Nephron (organoid): ENCODE results near the gene NUP62.

Experiments used
- H3K27ac Mint-ChIP-seq, 3 experiments: 2 replicates each; pipeline ENCODE4 v1.8.0; 2020; ENCODE audit warnings: mixed read lengths in 3 of 3, mild to moderate bottlenecking in 2 of 3, moderate library complexity in 1 of 3
- H3K27me3 Mint-ChIP-seq: 2 replicates; pipeline ENCODE4 v1.8.0; 2021; ENCODE audit warnings: low read depth, mild to moderate bottlenecking, moderate library complexity, mixed read lengths
- H3K36me3 Mint-ChIP-seq: 2 replicates; pipeline ENCODE4 v1.8.0; 2020; ENCODE audit warnings: low read depth, mixed read lengths
- H3K4me1 Mint-ChIP-seq: 2 replicates; pipeline ENCODE4 v1.8.0; 2020; ENCODE audit warnings: mixed read lengths
- H3K4me3 Mint-ChIP-seq, 3 experiments: 2 replicates each; pipeline ENCODE4 v1.8.0; 2020; ENCODE audit warnings: mild to moderate bottlenecking in 3 of 3, mixed read lengths in 3 of 3, moderate library complexity in 2 of 3
- H3K9me3 Mint-ChIP-seq: 2 replicates; pipeline ENCODE4 v1.8.0; 2020; ENCODE audit warnings: mixed read lengths
- CTCF ChIP-seq, 3 experiments: fragments of 200-600 bp; sonication (generic); IDR thresholded peaks; one replicate each; pipeline ENCODE4 v1.5.0; 2021; ENCODE audit warnings: antibody characterized with exemption in 3 of 3; ENCODE audit not compliant: unreplicated experiment in 3 of 3

NUP62 gene

GRCh38 chr19:49906879-49907564 is 22.3 kb downstream of the NUP62 start:
- no peaks in the 10 kb centered on the region for H3K9me3 Mint-ChIP-seq

GRCh38 chr19:49904136-49904535 is 25.2 kb downstream of the NUP62 start:
- peaks cover 27% of the 10 kb centered on the region for H3K36me3 Mint-ChIP-seq
- no peak overlapping the region for H3K27ac Mint-ChIP-seq
- no peaks in the 10 kb centered on the region for H3K4me1 Mint-ChIP-seq
- no peaks in the 10 kb centered on the region for H3K9me3 Mint-ChIP-seq
- no peak overlapping the region for H3K4me3 Mint-ChIP-seq
- TF ChIP-seq CTCF (IDR thresholded peaks at IDR 0.05; ENCODE audit: unreplicated experiment in 3 of 3) = no peak
- H3K27me3 Mint-ChIP-seq = no peaks in the 10 kb centered on the region

More at GRCh38 chr19:49906879-49907564, 22.3 kb downstream of the NUP62 start:
- no peak for TF ChIP-seq CTCF (IDR thresholded peaks at IDR 0.05; ENCODE audit: unreplicated experiment in 3 of 3)
- H3K36me3 Mint-ChIP-seq = peaks cover 36% of the 10 kb centered on the region
- H3K27ac Mint-ChIP-seq = no peak overlapping the region
- no peak overlapping the region for H3K4me3 Mint-ChIP-seq
- no peaks in the 10 kb centered on the region for H3K27me3 Mint-ChIP-seq
- H3K4me1 Mint-ChIP-seq = peaks cover 10% of the 10 kb centered on the region

GRCh38 chr19:49896863-49897621 is 32.3 kb downstream of the NUP62 start, which contains the start of gene IL4I1:
TSS of gene IL4I1 (minus strand) at chr19:49896887. CDS start at chr19:49896160, 727 bp downstream.
- H3K4me3 Mint-ChIP-seq = peak within 1 kb of the TSS in 2 of 3 experiments; percentile 28 to 29
- peaks cover 17% of the 10 kb centered on the region for H3K4me1 Mint-ChIP-seq
- H3K27me3 Mint-ChIP-seq = peaks cover 14% of the 10 kb centered on the region
- H3K36me3 Mint-ChIP-seq = no peaks in the 10 kb centered on the region
- TF ChIP-seq CTCF (IDR thresholded peaks at IDR 0.05; ENCODE audit: unreplicated experiment in 3 of 3) = no peak
- H3K9me3 Mint-ChIP-seq = no peaks in the 10 kb centered on the region
- peak within 1 kb of the TSS; percentile 47 to 90 (median 89) for H3K27ac Mint-ChIP-seq

GRCh38 chr19:49895566-49896297 is 33.6 kb downstream of the NUP62 start:
- peak overlapping the region in 1 of 3 experiments; percentile 89 for H3K27ac Mint-ChIP-seq
- no peaks in the 10 kb centered on the region for H3K9me3 Mint-ChIP-seq
- no peak overlapping the region for H3K4me3 Mint-ChIP-seq
- no peaks in the 10 kb centered on the region for H3K36me3 Mint-ChIP-seq
- peaks cover 26% of the 10 kb centered on the region for H3K27me3 Mint-ChIP-seq
- peaks cover 17% of the 10 kb centered on the region for H3K4me1 Mint-ChIP-seq
- TF ChIP-seq CTCF (IDR thresholded peaks at IDR 0.05; ENCODE audit: unreplicated experiment in 3 of 3) = no peak

GRCh38 chr19:49894879-49895565 is 34.3 kb downstream of the NUP62 start:
- TF ChIP-seq CTCF (IDR thresholded peaks at IDR 0.05; ENCODE audit: unreplicated experiment in 3 of 3) = no peak
- Mint-ChIP-seq H3K27me3 (peaks cover 31% of the 10 kb centered on the region), H3K36me3 (no peaks in the 10 kb centered on the region), H3K27ac (no peak overlapping the region), H3K4me1 (peaks cover 17% of the 10 kb centered on the region), H3K9me3 (no peaks in the 10 kb centered on the region), H3K4me3 (no peak overlapping the region)
